Left ventricle myocardium inferior (tissue), 1 donor: ENCODE data around the gene GDF10. TPM values are rescaled to one million over a fixed set of nuclear protein-coding genes. Genes with fewer than 3 reads are reported as not detected.

Experiments
- DNase-seq: peaks from one replicate; pipeline ENCODE4 v3.0.0-alpha.2; 2020
- H3K27ac ChIP-seq: fragments of 200-600 bp; replicated peaks from 2 replicates; pipeline ENCODE4 v1.8.0; 2021
- H3K27me3 ChIP-seq: fragments of 200-600 bp; 2 replicates; pipeline ENCODE4 v1.8.0; 2021; ENCODE audit warnings: low read depth
- H3K36me3 ChIP-seq: fragments of 200-600 bp; 2 replicates; pipeline ENCODE4 v1.8.0; 2021
- H3K4me1 ChIP-seq: fragments of 200-600 bp; 2 replicates; pipeline ENCODE4 v1.8.0; 2021
- H3K4me3 ChIP-seq: fragments of 200-600 bp; 2 replicates; pipeline ENCODE4 v1.8.0; 2021; ENCODE audit warnings: mild to moderate bottlenecking, moderate library complexity
- H3K9me3 ChIP-seq: fragments of 200-600 bp; replicated peaks from 2 replicates; pipeline ENCODE4 v1.8.0; 2021
- CTCF ChIP-seq: fragments of 200-600 bp; IDR thresholded peaks from 2 replicates; pipeline ENCODE4 v1.8.0; 2021; ENCODE audit warnings: antibody characterized with exemption, mild to moderate bottlenecking, borderline replicate concordance
- intact Hi-C: fragments of 100-400 bp; cut with micrococcal nuclease; formaldehyde crosslinking; loops from one replicate; pipeline ENCODE4 v1.11.0; 2022
- total RNA-seq: library from RNA; stranded (reverse); fragmentation: NEBNext Ultra II Directional; extraction: Animal tissue kit (Norgen Biotek cat#: 25700); gene quantifications from one replicate; pipeline ENCODE4 v1.2.1, GENCODE V29; 2021
- donor health status: DM: no; HTN: yes; CAD: no; lungs with severe emphysema.

GDF10 gene
- total RNA-seq, 1 donor from 2014 or later, result 0.22 TPM

- no peak overlapping the region for H3K27ac ChIP-seq
- H3K9me3 ChIP-seq, result no peaks in the 10 kb centered on the region
- no peaks in the 10 kb centered on the region for H3K4me1 ChIP-seq
- peaks cover 25% of the 10 kb centered on the region for H3K27me3 ChIP-seq
- no peak for DNase-seq
- no peak overlapping the region for H3K4me3 ChIP-seq
- intact Hi-C loops, result no loop called here
- TF ChIP-seq CTCF, result no peak
- no peaks in the 10 kb centered on the region for H3K36me3 ChIP-seq
Measured at GRCh38 chr10:47333532-47333931, 33.5 kb downstream of the GDF10 start.

GRCh38 chr10:47334466-47335295 is 34.7 kb downstream of the GDF10 start:
- no peak for TF ChIP-seq CTCF
- H3K36me3 ChIP-seq, result no peaks in the 10 kb centered on the region

GRCh38 chr10:47335906-47336305 is 35.9 kb downstream of the GDF10 start:
- H3K27me3 ChIP-seq, result peaks cover 39% of the 10 kb centered on the region
- no peak overlapping the region for H3K4me3 ChIP-seq
- no peak overlapping the region for H3K27ac ChIP-seq
- H3K36me3 ChIP-seq, result no peaks in the 10 kb centered on the region
- no peak for DNase-seq
- intact Hi-C loops, result no loop called here
- no peaks in the 10 kb centered on the region for H3K9me3 ChIP-seq
- TF ChIP-seq CTCF, result no peak
- H3K4me1 ChIP-seq, result no peaks in the 10 kb centered on the region

More at GRCh38 chr10:47334466-47335295, 34.7 kb downstream of the GDF10 start:
- no peak overlapping the region for H3K4me3 ChIP-seq
- no peaks in the 10 kb centered on the region for H3K9me3 ChIP-seq
- H3K27me3 ChIP-seq, result peaks cover 33% of the 10 kb centered on the region
- H3K4me1 ChIP-seq, result no peaks in the 10 kb centered on the region
- no peak for DNase-seq
- no peak overlapping the region for H3K27ac ChIP-seq
- intact Hi-C loops, result no loop called here

GRCh38 chr10:47336387-47337134 is 36.6 kb downstream of the GDF10 start:
- Histone ChIP-seq H3K4me3 (no peak overlapping the region), H3K4me1 (no peaks in the 10 kb centered on the region), H3K27ac (no peak overlapping the region), H3K27me3 (peaks cover 42% of the 10 kb centered on the region), H3K36me3 (no peaks in the 10 kb centered on the region), H3K9me3 (no peaks in the 10 kb centered on the region)
- TF ChIP-seq CTCF, result no peak
- no peak for DNase-seq
- intact Hi-C loops, result no loop called here

- no peak overlapping the region for H3K4me3 ChIP-seq
- TF ChIP-seq CTCF, result no peak
- peaks cover 45% of the 10 kb centered on the region for H3K27me3 ChIP-seq
- H3K27ac ChIP-seq, result no peak overlapping the region
- H3K36me3 ChIP-seq, result no peaks in the 10 kb centered on the region
- no peaks in the 10 kb centered on the region for H3K4me1 ChIP-seq
- H3K9me3 ChIP-seq, result no peaks in the 10 kb centered on the region
- no peak for DNase-seq
- intact Hi-C loops, result no loop called here
Measured at GRCh38 chr10:47337310-47337709, 37.3 kb downstream of the GDF10 start.
